Measurements from ENCODE around the gene PLCB2.
A peak's percentile ranks its signal among the peaks of the same experiment; 100 is the strongest.

PLCB2 gene

GRCh38 chr15:40252141-40252437, 55.6 kb downstream of the PLCB2 start:
- Histone ChIP-seq H3K4me1 (ENCODE audit: control insufficient read depth, insufficient read depth, low read length) (peaks cover 4% of the 10 kb centered on the region; the same call in 1 of the 2 replicates), H3K36me3 (ENCODE audit: control insufficient read depth in 2 of 2, insufficient read depth in 1 of 2, low read length in 2 of 2) (no peaks in the 10 kb centered on the region), H3K4me3 (ENCODE audit: low read depth, low read length) (no peak overlapping the region), H3K9me3 (ENCODE audit: control insufficient read depth, insufficient read depth, low read depth, low read length) (no peaks in the 10 kb centered on the region), H3K27ac (ENCODE audit: extremely low read depth, low read depth, low read length) (no peak overlapping the region)
- TF ChIP-seq ZNF785 (tag by site-specific recombination; IDR thresholded peaks at IDR 0.05) (no peak), HOXC10 (CRISPR knock-in tag; IDR thresholded peaks at IDR 0.05) (no peak), ZNF24 (tag by site-specific recombination; IDR thresholded peaks at IDR 0.05) (no peak)
- ChIA-PET POLR2A (interaction anchor here (1.0 kb wide), 1 partner anchor 71 kb away, joined by 3 read pairs; the partner anchor contains the start of gene INAFM2), CTCF (no interaction called here)

- no peak for TF ChIP-seq SP3 (tag by site-specific recombination; IDR thresholded peaks at IDR 0.05)
- no peak for TF ChIP-seq ZNF433 (tag by site-specific recombination; IDR thresholded peaks at IDR 0.05; ENCODE audit: low read depth)
- TF ChIP-seq ZNF354C (tag by site-specific recombination; IDR thresholded peaks at IDR 0.05; ENCODE audit: borderline replicate concordance, low read depth), result no peak
- no peak for TF ChIP-seq ZBTB1 (tag by site-specific recombination; IDR thresholded peaks at IDR 0.05)
- no peak for TF ChIP-seq TCF7L2 (IDR thresholded peaks at IDR 0.05; ENCODE audit: borderline replicate concordance, low read depth, low read length)
- no peak for TF ChIP-seq ZNF311 (tag by site-specific recombination; IDR thresholded peaks at IDR 0.05; ENCODE audit: borderline replicate concordance)
- no peak for TF ChIP-seq AEBP2 (tag by site-specific recombination; IDR thresholded peaks at IDR 0.05; ENCODE audit: borderline replicate concordance)
- TF ChIP-seq ZNF214 (tag by site-specific recombination; IDR thresholded peaks at IDR 0.05; ENCODE audit: borderline replicate concordance), result no peak
- TF ChIP-seq ZFP41 (tag by site-specific recombination; IDR thresholded peaks at IDR 0.05; ENCODE audit: borderline replicate concordance), result no peak
- no peak for TF ChIP-seq PRDM6 (tag by site-specific recombination; IDR thresholded peaks at IDR 0.05)
- no peak for TF ChIP-seq ZNF530 (tag by site-specific recombination; IDR thresholded peaks at IDR 0.05; ENCODE audit: low read depth)
- Histone ChIP-seq H3K4me1 (ENCODE audit: control insufficient read depth, insufficient read depth, low read length) (peaks cover 4% of the 10 kb centered on the region; the same call in 1 of the 2 replicates), H3K36me3 (ENCODE audit: control insufficient read depth in 2 of 2, insufficient read depth in 1 of 2, low read length in 2 of 2) (no peaks in the 10 kb centered on the region), H3K4me3 (ENCODE audit: low read depth, low read length) (no peak overlapping the region), H3K27ac (ENCODE audit: extremely low read depth, low read depth, low read length) (no peak overlapping the region), H3K9me3 (ENCODE audit: control insufficient read depth, insufficient read depth, low read depth, low read length) (no peaks in the 10 kb centered on the region)
- ChIA-PET POLR2A (no interaction called here), CTCF (interaction anchor here (1.9 kb wide), 1 partner anchor 23 kb away, joined by 14 read pairs; no protein-coding TSS in a partner anchor)
Observed at GRCh38 chr15:40251486-40252140, 56.1 kb downstream of the PLCB2 start.

- POLR2A ChIA-PET, result no interaction called here
- Histone ChIP-seq H3K4me1 (ENCODE audit: control insufficient read depth, insufficient read depth, low read length) (peaks cover 4% of the 10 kb centered on the region; the same call in 1 of the 2 replicates), H3K9me3 (ENCODE audit: control insufficient read depth, insufficient read depth, low read depth, low read length) (no peaks in the 10 kb centered on the region), H3K36me3 (ENCODE audit: control insufficient read depth in 2 of 2, insufficient read depth in 1 of 2, low read length in 2 of 2) (no peaks in the 10 kb centered on the region), H3K27ac (ENCODE audit: extremely low read depth, low read depth, low read length) (no peak overlapping the region), H3K4me3 (ENCODE audit: low read depth, low read length) (no peak overlapping the region)
- TF ChIP-seq GLIS1 (tag by site-specific recombination; IDR thresholded peaks at IDR 0.05) (no peak), EGR2 (tag by site-specific recombination; IDR thresholded peaks at IDR 0.05; ENCODE audit: low read depth) (0 out of 2 replicates have a peak, but pooled peaks have one; percentile 19), ZNF112 (tag by site-specific recombination; IDR thresholded peaks at IDR 0.05) (no peak)
- CTCF ChIA-PET, result interaction anchor here (0.7 to 1.9 kb wide), 2 partner anchors 23 to 200 kb away, joined by 3 to 14 read pairs; no protein-coding TSS in a partner anchor
Observed at GRCh38 chr15:40250771-40251483, 56.8 kb downstream of the PLCB2 start.
